H1 (cell line): ENCODE measurements around the gene KCTD12. TPM values are rescaled to one million over a fixed set of nuclear protein-coding genes. Genes with fewer than 3 reads are reported as not detected.

Experiments
- CTCF ChIA-PET: fragments of 300-600 bp; sonication (Branson Sonifier 250); formaldehyde crosslinking; loops from one replicate; lab custom pipeline; 2021; ENCODE audit not compliant: partially characterized antibody; lab: Charles Lee
- POLR2A ChIA-PET: fragments of 300-600 bp; sonication (Branson Sonifier 250); formaldehyde crosslinking; loops from one replicate; lab custom pipeline; 2021; ENCODE audit warnings: inconsistent platforms; ENCODE audit not compliant: partially characterized antibody; lab: Charles Lee
- DNase-seq, 2 experiments: peaks; one replicate each; pipeline versions ENCODE4 v3.0.0 to v3.0.0-alpha.2; 2010 to 2022; ENCODE audit warnings: low spot score in 2 of 2, low read depth in 1 of 2, mixed read lengths in 1 of 2
- FAIRE-seq: peaks from 2 replicates; lab custom pipeline; 2011; peaks lifted over from hg19 to GRCh38; lab: Jason Lieb, UNC
- H2AFZ ChIP-seq: 2 replicates; pipeline ENCODE4 v1.8.1; 2012; ENCODE audit warnings: low read length, inconsistent platforms
- H2AK5ac ChIP-seq: 2 replicates; pipeline ENCODE4 v1.6.1; 2013; ENCODE audit warnings: low read depth, low read length
- H2BK120ac ChIP-seq: replicated peaks from 2 replicates; pipeline ENCODE3; 2013; ENCODE audit warnings: low read depth, low read length, inconsistent platforms
- H2BK12ac ChIP-seq: 2 replicates; pipeline ENCODE4 v1.6.1; 2013; ENCODE audit warnings: low read depth, low read length
- H2BK15ac ChIP-seq: 2 replicates; pipeline ENCODE4 v1.6.1; 2013; ENCODE audit warnings: low read length
- H2BK20ac ChIP-seq: 2 replicates; pipeline ENCODE4 v1.6.1; 2013; ENCODE audit warnings: low read length
- H2BK5ac ChIP-seq: 2 replicates; pipeline ENCODE4 v1.6.1; 2013; ENCODE audit warnings: low read depth, low read length
- H3K14ac ChIP-seq: 2 replicates; pipeline ENCODE4 v1.6.1; 2013; ENCODE audit warnings: inconsistent platforms; ENCODE audit not compliant: insufficient read length
- H3K18ac ChIP-seq: 2 replicates; pipeline ENCODE4 v1.6.1; 2013; ENCODE audit warnings: low read length; ENCODE audit errors: extremely low read depth
- H3K23ac ChIP-seq: 2 replicates; pipeline ENCODE4 v1.6.1; 2013; ENCODE audit warnings: inconsistent platforms; ENCODE audit not compliant: insufficient read length
- H3K23me2 ChIP-seq: 2 replicates; pipeline ENCODE4 v1.6.1; 2013; ENCODE audit warnings: low read depth, low read length
- H3K27ac ChIP-seq: 2 replicates; pipeline ENCODE4 v1.6.1; 2011; ENCODE audit warnings: low read depth, low read length, inconsistent platforms
- H3K27me3 ChIP-seq, 4 experiments: replicated peaks in 1 of 4; 1 replicate in 1 of 4; 2 replicates in 3 of 4; pipeline versions ENCODE4 v1.6.1 to v1.8.1; 2011 to 2013; ENCODE audit warnings: low read length in 3 of 4, mild to moderate bottlenecking in 3 of 4, inconsistent platforms in 2 of 4, mixed read lengths in 2 of 4, moderate library complexity in 1 of 4; ENCODE audit not compliant: control insufficient read depth in 3 of 4, insufficient read depth in 3 of 4; ENCODE audit errors: extremely low read depth in 1 of 4
- H3K36me3 ChIP-seq, 4 experiments: 2 replicates each; pipeline versions ENCODE4 v1.6.1 to v1.8.1; 2011 to 2013; ENCODE audit warnings: mild to moderate bottlenecking in 4 of 4, low read length in 3 of 4, moderate library complexity in 2 of 4, control low read depth in 1 of 4, inconsistent platforms in 1 of 4; ENCODE audit not compliant: insufficient read depth in 4 of 4, control insufficient read depth in 2 of 4
- H3K4ac ChIP-seq: replicated peaks from 2 replicates; pipeline ENCODE3; 2013; ENCODE audit warnings: low read length, low read depth, mixed read lengths, inconsistent platforms; ENCODE audit not compliant: insufficient read length
- H3K4me1 ChIP-seq, 4 experiments: replicated peaks in 1 of 4; 1 replicate in 1 of 4; 2 replicates in 3 of 4; pipeline versions ENCODE4 v1.6.1 to v1.8.1; 2011 to 2013; ENCODE audit warnings: low read length in 3 of 4, inconsistent platforms in 2 of 4, mixed read lengths in 1 of 4; ENCODE audit not compliant: insufficient read depth in 4 of 4, control insufficient read depth in 3 of 4
- H3K4me2 ChIP-seq, 2 experiments: 2 replicates each; pipeline versions ENCODE4 v1.6.1 to v1.8.1; 2011 to 2013; ENCODE audit warnings: low read depth in 2 of 2, low read length in 2 of 2, control low read depth in 1 of 2, inconsistent platforms in 1 of 2, mild to moderate bottlenecking in 1 of 2; ENCODE audit not compliant: insufficient read depth in 1 of 2
- H3K4me3 ChIP-seq, 4 experiments: fragments of 200-600, 300-600 bp in 1 of 4; sonication (generic), shearing (Covaris generic), sonication (Bioruptor Twin) in 1 of 4; 2 replicates each; pipeline versions ENCODE4 v1.5.1 to v1.8.1; 2011 to 2016; ENCODE audit warnings: low read length in 4 of 4, low read depth in 3 of 4, control low read depth in 2 of 4, inconsistent platforms in 2 of 4, mild to moderate bottlenecking in 2 of 4, mixed read lengths in 1 of 4, moderate library complexity in 1 of 4; ENCODE audit not compliant: insufficient read depth in 2 of 4; ENCODE audit errors: extremely low read depth in 1 of 4
- H3K56ac ChIP-seq: replicated peaks from 2 replicates; pipeline ENCODE3; 2013; ENCODE audit warnings: low read depth, mild to moderate bottlenecking, mixed read lengths, low read length, inconsistent platforms; ENCODE audit not compliant: insufficient read length
- H3K79me1 ChIP-seq: 2 replicates; pipeline ENCODE4 v1.6.1; 2013; ENCODE audit warnings: low read depth, low read length, control low read depth
- H3K79me2 ChIP-seq, 2 experiments: 2 replicates each; pipeline versions ENCODE4 v1.6.1 to v1.8.1; 2012 to 2013; ENCODE audit warnings: low read length in 2 of 2, mild to moderate bottlenecking in 2 of 2, inconsistent platforms in 1 of 2; ENCODE audit not compliant: insufficient read depth in 2 of 2, control insufficient read depth in 1 of 2
- H3K9ac ChIP-seq, 4 experiments: replicated peaks in 1 of 4; 1 replicate in 1 of 4; 2 replicates in 3 of 4; pipeline versions ENCODE4 v1.6.1 to v1.8.1; 2011 to 2013; ENCODE audit warnings: low read depth in 3 of 4, low read length in 3 of 4, control low read depth in 2 of 4, mild to moderate bottlenecking in 2 of 4, moderate library complexity in 2 of 4, inconsistent platforms in 1 of 4; ENCODE audit errors: extremely low read depth in 1 of 4
- H3K9me3 ChIP-seq, 2 experiments: 2 replicates each; pipeline versions ENCODE4 v1.6.1 to v1.8.1; 2012 to 2013; ENCODE audit warnings: mild to moderate bottlenecking in 2 of 2, moderate library complexity in 2 of 2, control low read depth in 1 of 2, inconsistent platforms in 1 of 2, low read depth in 1 of 2, low read length in 1 of 2, mixed read lengths in 1 of 2; ENCODE audit not compliant: insufficient read depth in 2 of 2
- H4K20me1 ChIP-seq, 2 experiments: replicated peaks in 1 of 2; 2 replicates each; pipeline versions ENCODE3 to v1.8.1; 2011 to 2013; ENCODE audit warnings: inconsistent platforms in 2 of 2, low read length in 2 of 2, mild to moderate bottlenecking in 1 of 2; ENCODE audit not compliant: insufficient read depth in 2 of 2, control insufficient read depth in 1 of 2
- H4K5ac ChIP-seq: 2 replicates; pipeline ENCODE4 v1.6.1; 2013; ENCODE audit warnings: low read length, low read depth, mixed read lengths, inconsistent platforms; ENCODE audit not compliant: insufficient read length
- H4K8ac ChIP-seq: 2 replicates; pipeline ENCODE4 v1.8.0; 2013; ENCODE audit warnings: mild to moderate bottlenecking, moderate library complexity, low read length, inconsistent platforms; ENCODE audit not compliant: insufficient read depth; ENCODE audit errors: extremely low read depth
- H4K91ac ChIP-seq: replicated peaks from 2 replicates; pipeline ENCODE3; 2013; ENCODE audit warnings: low read length, mixed read lengths, inconsistent platforms; ENCODE audit not compliant: insufficient read length
- BCL11A ChIP-seq, 2 experiments: IDR thresholded peaks; one replicate each; pipeline ENCODE4 v1.6.1; 2011; ENCODE audit warnings: low read depth in 2 of 2, low read length in 2 of 2, mild to moderate bottlenecking in 2 of 2
- HDAC6 ChIP-seq: IDR thresholded peaks from one replicate; pipeline ENCODE4 v1.7.1; 2012; ENCODE audit warnings: low read depth, mild to moderate bottlenecking, inconsistent platforms, low read length, moderate library complexity
- NANOG ChIP-seq: IDR thresholded peaks from 2 replicates; pipeline ENCODE4 v1.6.1; 2011; ENCODE audit warnings: low read length, low read depth, mild to moderate bottlenecking, inconsistent platforms; ENCODE audit not compliant: insufficient read depth, poor library complexity, severe bottlenecking
- RNF2 ChIP-seq: fragments of 200-900, 300-1000 bp; sonication (generic); IDR thresholded peaks from 2 replicates; pipeline ENCODE4 v1.7.1; 2016; ENCODE audit warnings: borderline replicate concordance, low read depth, mild to moderate bottlenecking, antibody characterized with exemption, low read length; ENCODE audit not compliant: poor library complexity, severe bottlenecking; ENCODE audit errors: missing control alignments
- SIX5 ChIP-seq: IDR thresholded peaks from 2 replicates; pipeline ENCODE4 v1.6.1; 2011; ENCODE audit warnings: mild to moderate bottlenecking, low read depth, low read length
- ZNF274 ChIP-seq: IDR thresholded peaks from 2 replicates; pipeline ENCODE4 v1.7.0; 2012; ENCODE audit warnings: low read length, borderline replicate concordance; ENCODE audit errors: extremely low read depth
- WGBS, 2 experiments: shearing (Covaris generic) in 1 of 2; methylation state at CpG; one replicate each; pipeline versions ENCODE4 v1.1.6 to v1.1.7; 2013 to 2015; ENCODE audit warnings: low lambda C conversion rate in 2 of 2, mixed read lengths in 2 of 2, inconsistent platforms in 1 of 2, low coverage in 1 of 2, missing lambda C conversion rate in 1 of 2; ENCODE audit not compliant: insufficient replicate concordance in 2 of 2, insufficient coverage in 1 of 2, insufficient read length in 1 of 2; ENCODE audit errors: extremely low coverage in 1 of 2, missing lambda C conversion rate in 1 of 2; 5-methylcytosine and 5-hydroxymethylcytosine counted together
- polyA plus RNA-seq, 7 experiments: library from polyadenylated mRNA; depleted of rRNA in 3 of 7; stranded (reverse) in 5 of 7; unstranded in 2 of 7; fragments of >200 nt in 5 of 7; fragments of 200-250 nt in 2 of 7; gene quantifications; 1 replicate in 5 of 7; 2 replicates in 1 of 7; 4 replicates in 1 of 7; pipeline versions ENCODE4 v1.2.1 to v1.2.3, GENCODE V29; 2011 to 2013; ENCODE audit warnings: missing spikeins in 2 of 7, mixed read lengths in 2 of 7
- total RNA-seq: library from RNA; stranded (reverse); fragmentation: NEBNext Ultra II Directional; extraction: Animal tissue kit (Norgen Biotek cat#: 25700); gene quantifications from 2 replicates; pipeline ENCODE4 v1.2.1, GENCODE V29; 2021
- TF ChIP-seq, protein P1 (sequence below): IDR thresholded peaks from 2 replicates; pipeline ENCODE4 v1.6.1; 2012; ENCODE audit warnings: inconsistent platforms

The KCTD12 gene
- total and polyA plus RNA-seq, 2 of the 8 experiments (the other 6 are each of a cell fraction or from before 2014, with no cell fraction given), result 2.5 to 9.6 TPM

DNA sequence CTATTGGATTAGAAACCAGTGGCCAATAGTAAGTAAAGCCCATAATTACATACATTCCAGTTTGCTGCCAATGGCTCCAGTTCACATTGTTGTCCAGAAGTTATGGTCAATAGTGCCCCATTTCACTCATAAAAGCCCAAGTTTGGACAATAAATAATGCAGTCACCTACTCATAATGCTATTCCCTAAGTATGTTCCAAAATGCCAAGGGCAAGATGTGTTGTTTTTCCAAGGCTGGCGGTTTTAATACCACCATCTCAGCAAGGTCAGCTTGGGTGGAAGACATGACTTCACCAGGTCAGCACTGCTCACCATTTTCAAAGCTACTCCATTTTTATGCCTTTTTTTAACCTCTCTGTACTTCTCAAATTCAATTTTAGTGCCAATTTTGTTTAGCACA lies 32.7 kb downstream of the KCTD12 start:
- DNase-seq (no peak), FAIRE-seq (no peak)
- no peak overlapping the region for H2BK12ac ChIP-seq
- H2AFZ ChIP-seq, result no peak overlapping the region
- no peak overlapping the region for H3K23ac ChIP-seq
- H4K8ac ChIP-seq, result no peak overlapping the region
- no peak overlapping the region for H3K9ac ChIP-seq
- no peaks in the 10 kb centered on the region for H3K4me1 ChIP-seq
- H2AK5ac ChIP-seq, result no peak overlapping the region
- H2BK120ac ChIP-seq, result no peak overlapping the region
- H3K36me3 ChIP-seq, result no peaks in the 10 kb centered on the region
- H3K4me2 ChIP-seq, result no peak overlapping the region
- POLR2A ChIA-PET, result no interaction called here
- H3K23me2 ChIP-seq, result no peaks in the 10 kb centered on the region
- CTCF ChIA-PET, result no interaction called here
- no peaks in the 10 kb centered on the region for H3K27me3 ChIP-seq
- H3K79me2 ChIP-seq, result no peaks in the 10 kb centered on the region
- H3K27ac ChIP-seq, result no peak overlapping the region
- H2BK15ac ChIP-seq, result no peak overlapping the region
- no peak overlapping the region for H3K56ac ChIP-seq
- H4K20me1 ChIP-seq, result no peaks in the 10 kb centered on the region
- no peaks in the 10 kb centered on the region for H3K9me3 ChIP-seq
- H3K18ac ChIP-seq, result no peak overlapping the region
- H3K4ac ChIP-seq, result no peak overlapping the region
- no peak overlapping the region for H4K91ac ChIP-seq
- H3K4me3 ChIP-seq, result no peak overlapping the region
- no peak overlapping the region for H3K14ac ChIP-seq
- H4K5ac ChIP-seq, result no peak overlapping the region
- H2BK20ac ChIP-seq, result no peak overlapping the region
- H3K79me1 ChIP-seq, result no peaks in the 10 kb centered on the region
- WGBS, 2 experiments, result 95% methylated on average over 1 of the region's 1 CpG; no CpG with 5 or more reads in 1 of the 2 experiments
- H2BK5ac ChIP-seq, result no peak overlapping the region
- TF ChIP-seq BCL11A (IDR thresholded peaks at IDR 0.05; ENCODE audit: low read depth in 2 of 2, low read length in 2 of 2) (no peak), NANOG (no peak), SIX5 (no peak), RNF2 (no peak), HDAC6 (no peak), ZNF274 (no peak)
- TF ChIP-seq, protein P1, sequence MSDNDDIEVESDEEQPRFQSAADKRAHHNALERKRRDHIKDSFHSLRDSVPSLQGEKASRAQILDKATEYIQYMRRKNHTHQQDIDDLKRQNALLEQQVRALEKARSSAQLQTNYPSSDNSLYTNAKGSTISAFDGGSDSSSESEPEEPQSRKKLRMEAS, result no peak
